ENCODE results near the gene TCL1A. TPM values are rescaled to one million over a fixed set of nuclear protein-coding genes. Genes with fewer than 3 reads are reported as not detected.

Gene TCL1A
- total RNA-seq, 2 experiments from 2014 or later: not detected

DNA sequence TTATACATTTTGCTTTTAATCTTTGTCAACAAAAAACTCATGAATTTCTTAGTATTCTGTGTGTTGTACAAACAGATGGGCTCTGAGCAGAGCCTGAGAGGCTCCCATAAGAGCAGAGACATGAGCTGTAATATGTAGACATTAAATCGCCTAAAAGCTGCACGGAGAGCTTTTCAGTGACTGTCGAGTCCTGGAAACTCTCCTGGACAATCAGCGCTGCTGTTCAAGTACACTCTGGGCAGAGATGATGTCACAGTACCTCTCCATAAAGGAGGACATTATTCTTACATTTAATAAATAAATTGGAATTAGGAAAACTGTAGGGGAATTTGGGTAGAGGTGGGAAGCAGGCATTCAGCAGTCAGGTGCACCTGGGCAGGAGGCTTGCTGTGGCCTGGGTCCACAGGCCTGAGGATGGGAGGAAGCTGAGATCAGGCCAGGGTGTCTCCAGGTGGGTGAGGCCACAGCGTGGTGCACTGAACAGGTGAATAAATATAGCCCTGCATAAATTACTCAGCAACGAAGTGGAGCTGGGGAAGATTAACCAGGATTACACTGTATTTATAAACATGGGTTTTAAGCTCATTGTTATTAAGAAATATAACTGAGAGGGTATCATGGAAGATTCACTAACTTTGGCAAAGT is 13.3 kb upstream of the TCL1A start:
- Mint-ChIP-seq H3K4me3 (no peak overlapping the region), H3K9me3 (ENCODE audit: low read depth) (peaks cover 2% of the 10 kb centered on the region), H3K27ac (no peak overlapping the region), H3K27me3 (peaks cover 14% of the 10 kb centered on the region), H3K36me3 (no peaks in the 10 kb centered on the region), H3K4me1 (peaks cover 13% of the 10 kb centered on the region)
- no peak for DNase-seq
- CTCF ChIA-PET: no interaction called here
- ATAC-seq: no peak

DNA sequence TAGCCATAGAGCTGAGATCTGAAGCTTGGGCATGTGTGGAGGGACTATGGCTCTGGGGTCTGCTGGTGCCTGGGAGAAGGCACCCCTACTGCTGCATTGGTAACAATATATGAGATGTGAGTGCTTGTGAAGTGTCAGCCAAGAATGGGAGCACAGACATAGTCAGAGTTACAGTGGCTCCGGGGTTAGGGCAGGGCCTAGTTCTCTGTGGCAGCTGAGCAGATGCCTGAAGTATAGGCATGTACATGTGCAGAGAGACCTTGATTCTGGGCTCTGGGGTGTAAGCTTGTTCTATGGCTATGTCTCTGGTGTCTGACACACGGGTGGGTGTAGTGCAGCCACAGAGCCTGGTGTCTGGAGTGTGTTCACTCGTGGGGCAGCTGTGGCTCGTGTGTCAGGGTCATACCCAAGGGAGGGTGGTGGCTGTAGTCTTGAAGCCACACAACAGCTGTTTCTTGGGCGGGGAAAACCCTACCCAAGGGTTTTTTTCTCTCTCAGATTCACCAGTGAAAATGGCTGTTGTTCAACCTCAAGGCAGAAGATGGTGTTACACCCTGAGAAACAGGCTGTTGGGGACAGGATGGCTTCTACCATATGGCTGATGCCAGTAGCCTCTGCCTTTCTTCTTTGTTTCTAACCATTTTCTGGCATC is 11.9 kb upstream of the TCL1A start:
- peaks cover 18% of the 10 kb centered on the region for H3K27me3 Mint-ChIP-seq
- CTCF ChIA-PET: no interaction called here
- H3K9me3 Mint-ChIP-seq (ENCODE audit: low read depth): peaks cover 2% of the 10 kb centered on the region
- H3K4me1 Mint-ChIP-seq: peaks cover 13% of the 10 kb centered on the region
- no peak for DNase-seq
- H3K36me3 Mint-ChIP-seq: no peaks in the 10 kb centered on the region
- no peak overlapping the region for H3K4me3 Mint-ChIP-seq
- no peak overlapping the region for H3K27ac Mint-ChIP-seq
- no peak for ATAC-seq

DNA sequence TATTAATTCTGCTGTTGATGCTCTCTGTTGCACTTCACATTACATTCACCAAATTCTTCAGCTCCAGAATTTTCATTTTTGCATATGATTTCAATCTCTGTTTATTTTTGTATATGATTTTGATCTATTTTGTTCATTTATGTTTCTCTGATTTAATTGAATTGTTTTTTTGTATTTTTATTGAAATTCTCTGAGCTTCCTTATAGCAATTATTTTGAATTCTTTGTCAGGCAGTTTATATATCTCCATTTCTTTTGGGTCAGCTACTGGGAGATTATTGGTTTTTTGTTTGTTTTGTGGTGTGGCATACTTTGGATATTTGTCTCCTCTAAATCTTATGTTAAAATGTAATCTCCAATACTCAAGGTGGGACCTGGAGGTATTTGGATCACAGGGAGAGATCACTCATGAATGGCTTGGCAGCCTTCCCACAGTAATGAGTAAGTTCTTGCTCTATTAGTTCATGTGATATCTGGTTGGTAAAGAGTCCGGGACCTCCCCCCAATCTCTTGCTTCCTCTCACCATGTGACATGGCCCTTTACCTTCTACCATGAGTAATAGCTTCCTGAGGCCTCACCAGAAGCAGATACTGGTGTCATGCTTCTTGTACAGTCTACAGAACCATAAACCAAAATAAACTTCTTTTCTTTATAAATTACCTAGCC is 8.7 kb upstream of the TCL1A start:
- H3K27ac Mint-ChIP-seq: no peak overlapping the region
- H3K4me1 Mint-ChIP-seq: no peaks in the 10 kb centered on the region
- no peak overlapping the region for H3K4me3 Mint-ChIP-seq
- peaks cover 31% of the 10 kb centered on the region for H3K27me3 Mint-ChIP-seq
- no peaks in the 10 kb centered on the region for H3K36me3 Mint-ChIP-seq
- ATAC-seq (no peak), DNase-seq (no peak)
- CTCF ChIA-PET: no interaction called here
- H3K9me3 Mint-ChIP-seq (ENCODE audit: low read depth): peaks cover 2% of the 10 kb centered on the region

DNA sequence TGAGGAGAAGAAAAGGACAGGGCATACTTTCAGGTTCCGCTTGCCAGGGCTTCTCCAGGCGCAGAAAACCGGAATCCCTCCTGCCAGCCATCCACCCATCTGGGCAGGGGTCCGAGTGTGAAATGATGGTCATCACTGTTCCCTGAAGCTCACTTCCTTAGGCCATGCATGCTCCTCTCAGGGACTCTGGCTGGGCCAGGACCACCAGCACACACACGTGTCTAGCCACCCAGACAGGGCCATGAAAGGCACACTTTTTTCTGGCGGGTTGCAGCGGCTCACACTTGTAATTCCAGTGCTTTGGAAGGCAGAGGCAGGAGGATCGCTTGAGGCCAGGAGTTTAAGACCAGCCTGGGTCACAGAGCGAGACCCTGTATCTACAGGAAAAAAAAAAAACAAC is 1.5 kb downstream of the TCL1A start:
- Mint-ChIP-seq H3K36me3 (no peaks in the 10 kb centered on the region), H3K4me3 (no peak overlapping the region), H3K4me1 (no peaks in the 10 kb centered on the region), H3K27ac (no peak overlapping the region), H3K27me3 (peaks cover 21% of the 10 kb centered on the region), H3K9me3 (ENCODE audit: low read depth) (no peaks in the 10 kb centered on the region)
- DNase-seq (no peak), ATAC-seq (no peak)
- CTCF ChIA-PET: no interaction called here

DNA sequence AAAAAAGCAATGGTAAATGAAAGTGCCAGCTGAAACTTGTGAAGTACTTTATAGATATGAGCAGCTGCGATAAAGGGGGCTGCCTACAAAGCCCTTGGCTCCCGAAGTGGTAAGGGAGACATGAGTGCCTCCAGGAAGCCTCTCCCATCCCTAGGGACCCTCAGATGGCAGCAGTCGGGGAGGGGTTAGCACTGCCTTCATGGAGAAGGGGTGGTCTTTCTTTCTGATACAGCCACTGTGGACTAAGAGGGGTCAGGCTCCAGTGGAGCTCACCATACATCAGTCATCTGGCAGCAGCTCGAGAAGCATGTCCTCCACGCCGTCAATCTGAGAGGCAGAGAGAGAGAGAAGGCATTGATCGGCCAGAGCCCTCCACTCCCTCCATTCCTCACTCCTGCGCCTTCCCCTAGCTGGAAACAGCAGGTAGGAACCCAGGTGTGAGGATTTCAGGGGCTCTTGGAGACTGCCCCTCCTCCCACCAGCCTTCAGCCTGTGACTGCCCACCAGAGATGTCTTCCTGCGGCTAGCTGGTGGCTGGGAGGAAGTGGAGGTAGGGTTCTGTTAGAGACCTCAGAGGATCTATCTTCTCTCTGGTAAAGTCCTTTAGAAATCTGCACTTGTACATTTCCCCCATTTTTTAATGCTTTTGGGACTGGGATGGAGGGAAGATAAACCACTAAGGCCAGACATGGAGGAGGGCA is 2.3 kb downstream of the TCL1A start:
- no peak for ATAC-seq
- Mint-ChIP-seq H3K4me3 (no peak overlapping the region), H3K27me3 (peaks cover 27% of the 10 kb centered on the region), H3K9me3 (ENCODE audit: low read depth) (no peaks in the 10 kb centered on the region), H3K27ac (no peak overlapping the region), H3K4me1 (no peaks in the 10 kb centered on the region), H3K36me3 (no peaks in the 10 kb centered on the region)
- DNase-seq: no peak
- CTCF ChIA-PET: no interaction called here

DNA sequence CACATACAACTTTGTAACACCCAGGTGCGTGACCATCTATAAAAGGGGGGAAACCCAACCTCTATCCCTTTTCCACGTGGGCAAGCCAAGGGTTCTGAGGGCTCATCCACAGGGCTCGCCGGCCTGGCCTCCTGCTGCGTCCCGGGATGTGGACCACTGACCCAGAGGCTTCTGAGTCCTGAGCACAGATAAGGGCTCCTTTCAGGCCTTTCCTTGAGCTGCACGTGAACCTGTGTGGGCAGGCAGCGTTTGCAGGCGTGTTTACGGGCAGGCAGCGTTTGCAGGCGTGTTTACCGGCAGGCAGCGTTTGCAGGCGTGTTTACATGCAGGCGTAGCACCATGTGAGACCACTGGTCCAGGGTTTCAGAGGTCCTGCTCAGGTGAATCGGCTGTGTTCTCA is 3.8 kb downstream of the TCL1A start:
- Mint-ChIP-seq H3K36me3 (no peaks in the 10 kb centered on the region), H3K27ac (no peak overlapping the region), H3K4me3 (no peak overlapping the region), H3K9me3 (ENCODE audit: low read depth) (no peaks in the 10 kb centered on the region), H3K27me3 (peaks cover 27% of the 10 kb centered on the region), H3K4me1 (no peaks in the 10 kb centered on the region)
- DNase-seq (no peak), ATAC-seq (no peak)
- CTCF ChIA-PET: no interaction called here

DNA sequence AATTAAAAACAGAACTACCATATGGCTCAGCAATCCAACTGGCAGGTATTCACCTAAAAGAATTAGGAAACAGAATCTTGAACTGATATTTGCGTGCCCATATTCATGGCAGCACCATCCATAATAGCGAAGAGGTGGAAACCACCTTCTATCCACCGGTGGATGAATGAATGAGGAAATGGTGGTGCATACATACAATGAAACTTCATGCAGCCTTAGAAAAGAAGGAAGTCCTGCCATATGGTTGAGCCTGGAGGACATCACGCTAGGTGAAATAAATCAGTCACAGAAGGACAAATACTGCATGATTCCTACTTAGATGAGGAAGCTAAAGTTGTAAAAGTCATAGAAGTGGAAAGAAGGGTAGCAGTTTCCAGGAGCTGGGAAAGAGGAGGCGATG is 6.6 kb downstream of the TCL1A start:
- H3K4me1 Mint-ChIP-seq: no peaks in the 10 kb centered on the region
- DNase-seq: no peak
- peaks cover 36% of the 10 kb centered on the region for H3K27me3 Mint-ChIP-seq
- ATAC-seq: no peak
- H3K27ac Mint-ChIP-seq: no peak overlapping the region
- no peaks in the 10 kb centered on the region for H3K36me3 Mint-ChIP-seq
- H3K4me3 Mint-ChIP-seq: no peak overlapping the region
- H3K9me3 Mint-ChIP-seq (ENCODE audit: low read depth): no peaks in the 10 kb centered on the region
- CTCF ChIA-PET: no interaction called here

DNA sequence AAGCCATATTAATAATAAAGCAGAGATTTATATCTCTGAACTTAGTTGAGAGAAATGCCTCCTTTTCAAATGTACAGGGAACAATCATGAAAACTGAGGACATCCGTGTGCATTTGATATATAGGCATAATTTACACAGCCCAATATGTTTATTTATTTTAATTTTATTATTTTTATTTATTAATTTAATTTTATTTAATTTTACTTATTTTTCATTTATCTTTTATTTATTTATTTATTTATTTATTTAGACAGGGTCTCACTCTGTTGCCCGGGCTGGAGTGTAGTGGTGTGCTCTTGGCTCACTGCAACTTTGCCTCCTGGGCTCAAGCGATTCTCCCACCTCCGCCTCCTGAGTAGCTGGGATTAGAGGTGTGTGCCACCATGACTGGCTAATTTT is 8.4 kb downstream of the TCL1A start:
- no peaks in the 10 kb centered on the region for H3K4me1 Mint-ChIP-seq
- CTCF ChIA-PET: no interaction called here
- peaks cover 43% of the 10 kb centered on the region for H3K27me3 Mint-ChIP-seq
- H3K36me3 Mint-ChIP-seq: no peaks in the 10 kb centered on the region
- no peak overlapping the region for H3K4me3 Mint-ChIP-seq
- ATAC-seq: no peak
- DNase-seq: no peak
- H3K27ac Mint-ChIP-seq: no peak overlapping the region
- no peaks in the 10 kb centered on the region for H3K9me3 Mint-ChIP-seq (ENCODE audit: low read depth)

DNA sequence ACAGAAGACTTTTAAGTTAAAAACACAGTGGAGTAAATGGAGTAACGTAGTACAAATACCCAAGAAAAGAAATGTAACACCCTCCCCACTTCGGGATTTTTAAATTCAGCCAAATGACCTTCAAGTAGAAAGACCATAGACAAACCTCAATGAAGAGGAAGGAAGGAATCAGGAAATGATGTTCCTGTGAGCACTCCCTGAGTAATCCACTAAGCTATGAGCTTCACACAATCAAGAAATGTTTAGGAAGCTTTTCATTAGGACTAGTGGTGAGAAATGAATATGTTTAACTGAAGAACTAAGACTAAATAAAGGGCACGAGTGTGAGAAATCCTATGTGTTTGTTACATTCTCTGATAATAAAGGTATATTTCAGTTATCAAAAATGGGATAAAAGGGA is 10.1 kb downstream of the TCL1A start:
- Mint-ChIP-seq H3K27me3 (peaks cover 58% of the 10 kb centered on the region), H3K4me1 (no peaks in the 10 kb centered on the region), H3K4me3 (no peak overlapping the region), H3K27ac (no peak overlapping the region), H3K9me3 (ENCODE audit: low read depth) (no peaks in the 10 kb centered on the region), H3K36me3 (no peaks in the 10 kb centered on the region)
- ATAC-seq: no peak
- CTCF ChIA-PET: no interaction called here
- DNase-seq: no peak

DNA sequence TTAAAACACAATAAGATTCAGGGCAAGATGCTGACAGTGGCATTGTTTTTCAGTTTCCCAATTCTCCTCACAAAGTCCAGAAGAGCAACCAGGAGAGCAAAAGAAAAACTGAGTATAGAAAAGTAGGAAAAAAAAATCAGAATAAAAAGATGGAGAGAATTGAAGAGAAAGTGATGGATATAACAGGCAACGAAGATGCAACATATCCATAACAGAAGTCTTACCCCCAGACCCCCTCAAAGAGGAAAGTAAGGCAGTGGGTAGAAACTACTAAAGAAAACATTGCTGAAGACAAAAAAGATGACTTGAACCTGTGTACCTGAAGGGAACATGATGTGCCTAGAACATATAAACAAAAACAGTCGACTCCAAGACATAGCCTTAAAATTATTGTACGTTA is 10.6 kb downstream of the TCL1A start:
- no peaks in the 10 kb centered on the region for H3K4me1 Mint-ChIP-seq
- DNase-seq (no peak), ATAC-seq (no peak)
- no peaks in the 10 kb centered on the region for H3K9me3 Mint-ChIP-seq (ENCODE audit: low read depth)
- no peak overlapping the region for H3K4me3 Mint-ChIP-seq
- H3K36me3 Mint-ChIP-seq: no peaks in the 10 kb centered on the region
- peaks cover 59% of the 10 kb centered on the region for H3K27me3 Mint-ChIP-seq
- H3K27ac Mint-ChIP-seq: no peak overlapping the region
- CTCF ChIA-PET: no interaction called here

DNA sequence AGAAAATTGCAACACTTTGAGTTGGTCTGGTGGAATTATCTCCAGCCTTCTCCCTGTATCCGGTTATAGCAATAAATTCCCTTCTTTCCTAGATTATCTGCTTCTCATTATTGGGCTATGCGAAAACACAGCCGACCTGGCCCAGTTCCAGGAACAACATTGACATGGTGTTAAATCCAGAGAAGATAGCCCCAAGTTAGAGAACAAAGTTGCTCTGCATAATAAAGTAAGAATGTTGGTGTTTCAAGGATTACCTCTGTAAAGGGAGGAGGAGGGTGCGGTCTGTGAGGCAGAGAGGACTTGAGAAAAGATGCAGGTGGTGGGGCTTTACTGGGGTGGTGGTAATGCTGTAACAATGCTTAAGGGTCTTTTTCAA is 12.1 kb downstream of the TCL1A start:
- Mint-ChIP-seq H3K4me1 (no peaks in the 10 kb centered on the region), H3K36me3 (no peaks in the 10 kb centered on the region), H3K27me3 (peaks cover 60% of the 10 kb centered on the region), H3K4me3 (no peak overlapping the region), H3K9me3 (ENCODE audit: low read depth) (no peaks in the 10 kb centered on the region), H3K27ac (no peak overlapping the region)
- no peak for ATAC-seq
- DNase-seq: no peak
- CTCF ChIA-PET: no interaction called here

DNA sequence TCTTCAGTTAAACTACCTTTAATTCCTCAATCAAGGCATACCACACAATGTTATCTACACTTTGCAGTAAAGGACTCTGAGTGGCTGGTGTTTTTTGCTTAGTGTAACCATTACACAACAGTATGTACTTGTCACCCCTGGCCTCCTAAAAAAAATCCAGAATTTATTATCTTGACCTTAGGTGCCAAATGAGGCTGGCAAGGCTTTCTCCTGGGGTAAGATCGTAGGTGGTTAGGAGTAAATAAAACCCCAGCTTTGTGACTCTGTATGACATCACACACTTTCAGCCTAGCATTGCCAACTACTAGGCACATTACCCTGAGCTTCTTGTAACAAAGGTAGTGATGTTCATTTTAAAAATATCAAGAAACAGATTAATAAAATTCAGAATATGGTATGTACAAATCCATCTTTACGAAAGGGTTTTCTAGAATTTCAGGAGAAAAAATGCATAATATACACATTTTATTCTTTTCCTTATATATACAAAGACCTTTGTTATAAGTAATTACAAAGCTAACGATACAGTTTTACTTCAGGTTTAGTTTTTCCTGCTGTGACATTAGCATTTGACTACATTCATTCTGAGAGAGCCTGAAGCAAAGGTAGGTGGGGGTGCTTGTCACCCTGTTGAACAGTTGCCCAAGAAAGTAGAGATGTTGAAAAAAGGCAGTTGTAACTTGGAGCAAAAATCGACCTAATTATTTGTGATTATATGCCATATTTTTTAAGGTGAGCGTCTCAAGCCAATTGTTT is 13.5 kb downstream of the TCL1A start:
- peaks cover 59% of the 10 kb centered on the region for H3K27me3 Mint-ChIP-seq
- CTCF ChIA-PET: no interaction called here

DNA sequence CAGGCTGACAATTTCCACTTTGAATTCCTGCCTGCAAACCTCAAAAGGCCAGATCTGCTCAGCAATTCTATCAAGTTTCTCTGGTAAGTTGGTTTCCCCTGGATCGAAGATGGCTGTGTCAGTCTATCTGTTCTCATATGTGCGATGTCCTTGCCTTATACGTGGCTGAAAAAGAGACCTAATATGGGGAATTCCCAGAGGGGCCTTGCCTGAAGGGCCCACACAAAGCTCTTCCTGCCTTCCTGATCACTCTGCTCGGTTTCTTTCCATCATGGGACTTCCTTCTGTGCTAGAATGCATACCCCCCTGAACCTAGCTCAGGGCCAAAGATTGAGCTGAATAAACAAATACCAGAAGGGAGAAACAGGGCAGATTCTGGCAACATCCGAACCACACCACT is 14.5 kb downstream of the TCL1A start:
- CTCF ChIA-PET: no interaction called here
- DNase-seq (no peak), ATAC-seq (no peak)
- H3K36me3 Mint-ChIP-seq: no peaks in the 10 kb centered on the region
- no peak overlapping the region for H3K4me3 Mint-ChIP-seq
- peaks cover 52% of the 10 kb centered on the region for H3K27me3 Mint-ChIP-seq
- no peaks in the 10 kb centered on the region for H3K9me3 Mint-ChIP-seq (ENCODE audit: low read depth)
- H3K27ac Mint-ChIP-seq: no peak overlapping the region
- H3K4me1 Mint-ChIP-seq: no peaks in the 10 kb centered on the region

More for the DNA sequence above, 13.5 kb downstream of the TCL1A start:
- no peak for ATAC-seq
- H3K4me1 Mint-ChIP-seq: no peaks in the 10 kb centered on the region
- no peaks in the 10 kb centered on the region for H3K36me3 Mint-ChIP-seq
- no peak overlapping the region for H3K4me3 Mint-ChIP-seq
- H3K9me3 Mint-ChIP-seq (ENCODE audit: low read depth): no peaks in the 10 kb centered on the region
- no peak overlapping the region for H3K27ac Mint-ChIP-seq
- no peak for DNase-seq

All from activated CD8-positive, alpha-beta memory T cell treated with anti-CD3 and anti-CD28 coated beads, Interleukin-2, amount 10 ng/mL, durations not matched to agents 7 days and 5 days (primary cell).